ENCODE results near the gene PEX26.

The PEX26 gene

DNA sequence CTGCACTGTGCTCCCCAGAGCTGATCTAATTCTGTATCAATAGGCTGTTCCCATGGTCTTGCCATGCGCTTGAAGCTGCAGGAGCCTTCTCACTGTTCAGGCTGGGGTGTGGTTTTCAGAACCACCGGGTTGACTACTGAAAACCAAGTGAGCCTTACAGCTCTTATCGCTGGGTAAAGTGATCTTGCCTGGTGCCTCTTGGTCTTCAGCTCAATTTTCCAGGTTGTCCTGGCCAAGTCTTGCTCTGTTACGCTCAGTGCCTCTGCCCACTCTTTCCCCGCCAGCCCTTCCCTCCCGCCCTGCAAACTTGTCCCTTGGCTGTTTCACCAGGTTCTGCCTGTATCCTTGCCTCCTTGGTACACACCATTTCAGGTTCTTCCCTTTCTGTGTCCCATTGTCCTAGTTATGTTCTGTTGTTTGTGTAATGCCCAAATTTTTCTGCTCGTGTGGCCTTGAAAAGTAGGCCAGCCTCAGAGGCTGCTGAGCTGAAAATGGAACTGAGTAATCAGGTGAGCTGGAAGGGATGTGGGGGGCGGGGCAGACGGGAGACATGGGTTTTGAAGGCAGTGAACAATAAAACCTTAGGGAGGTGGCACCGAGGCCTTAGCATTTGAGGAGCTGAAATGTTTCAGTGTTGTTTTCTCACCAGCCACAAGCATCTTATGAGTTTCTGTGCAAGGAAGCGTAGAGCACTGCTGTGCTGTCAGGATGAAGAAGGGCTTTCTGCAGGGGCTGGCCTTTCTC is 11.2 kb downstream of the PEX26 start:
- TF ChIP-seq CTCF (IDR thresholded peaks at IDR 0.05; ENCODE audit: unreplicated experiment in 3 of 3): no peak
- Mint-ChIP-seq H3K27ac (peak overlapping the region; percentile 7 to 64 (median 31)), H3K36me3 (ENCODE audit: low read depth) (peaks cover 57% of the 10 kb centered on the region), H3K27me3 (ENCODE audit: low read depth) (no peaks in the 10 kb centered on the region), H3K4me1 (peaks cover 9% of the 10 kb centered on the region), H3K9me3 (no peaks in the 10 kb centered on the region), H3K4me3 (no peak overlapping the region)

GRCh38 chr22:18090286-18090685 is 12.5 kb downstream of the PEX26 start:
- no peak overlapping the region for H3K4me3 Mint-ChIP-seq
- H3K27ac Mint-ChIP-seq: peak overlapping the region; percentile 6 to 43 (median 18)
- H3K9me3 Mint-ChIP-seq: no peaks in the 10 kb centered on the region
- peaks cover 9% of the 10 kb centered on the region for H3K4me1 Mint-ChIP-seq
- H3K27me3 Mint-ChIP-seq (ENCODE audit: low read depth): no peaks in the 10 kb centered on the region
- peaks cover 57% of the 10 kb centered on the region for H3K36me3 Mint-ChIP-seq (ENCODE audit: low read depth)
- no peak for TF ChIP-seq CTCF (IDR thresholded peaks at IDR 0.05; ENCODE audit: unreplicated experiment in 3 of 3)

- Mint-ChIP-seq H3K4me3 (peak overlapping the region in 2 of 3 experiments; percentile 76 to 80), H3K27ac (peak overlapping the region; percentile 96 to 99 (median 99)), H3K27me3 (ENCODE audit: low read depth) (no peaks in the 10 kb centered on the region), H3K36me3 (ENCODE audit: low read depth) (peaks cover 57% of the 10 kb centered on the region), H3K4me1 (peaks cover 9% of the 10 kb centered on the region), H3K9me3 (no peaks in the 10 kb centered on the region)
- TF ChIP-seq CTCF (IDR thresholded peaks at IDR 0.05; ENCODE audit: unreplicated experiment in 3 of 3): no peak
These were observed 13.7 kb downstream of the PEX26 start for GRCh38 chr22:18091478-18091877.

GRCh38 chr22:18091916-18092526 is 14.2 kb downstream of the PEX26 start:
- Mint-ChIP-seq H3K27me3 (ENCODE audit: low read depth) (no peaks in the 10 kb centered on the region), H3K36me3 (ENCODE audit: low read depth) (peaks cover 60% of the 10 kb centered on the region), H3K27ac (peak overlapping the region; percentile 96 to 99 (median 99)), H3K4me1 (peaks cover 9% of the 10 kb centered on the region), H3K4me3 (peak overlapping the region; percentile 31 to 80 (median 76)), H3K9me3 (no peaks in the 10 kb centered on the region)
- TF ChIP-seq CTCF (IDR thresholded peaks at IDR 0.05; ENCODE audit: unreplicated experiment in 3 of 3): no peak

DNA sequence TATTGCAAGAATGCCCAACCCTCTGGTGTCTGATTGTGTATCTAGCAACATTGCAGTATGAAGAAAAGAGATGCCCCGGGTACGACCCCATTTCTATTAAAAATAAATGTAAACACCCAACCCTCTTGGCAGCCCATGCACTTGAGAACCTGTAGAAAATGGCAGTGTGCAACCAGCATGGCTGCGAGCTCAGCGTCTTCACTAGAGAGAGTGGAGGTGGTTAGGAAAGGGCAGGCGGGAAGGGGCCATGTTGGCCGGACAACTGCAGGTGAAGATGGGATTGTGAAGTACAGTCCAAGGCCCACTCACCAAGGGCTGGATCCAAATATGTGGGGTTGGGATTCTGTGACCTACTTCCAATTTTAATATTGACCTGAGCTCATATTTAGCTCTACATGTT is 15.9 kb downstream of the PEX26 start:
- no peaks in the 10 kb centered on the region for H3K9me3 Mint-ChIP-seq
- H3K27ac Mint-ChIP-seq: no peak overlapping the region
- TF ChIP-seq CTCF (IDR thresholded peaks at IDR 0.05; ENCODE audit: unreplicated experiment in 3 of 3): no peak
- peaks cover 46% of the 10 kb centered on the region for H3K36me3 Mint-ChIP-seq (ENCODE audit: low read depth)
- no peaks in the 10 kb centered on the region for H3K27me3 Mint-ChIP-seq (ENCODE audit: low read depth)
- no peak overlapping the region for H3K4me3 Mint-ChIP-seq
- peaks cover 9% of the 10 kb centered on the region for H3K4me1 Mint-ChIP-seq
